DND-41 (cell line): Measurements from ENCODE around the gene PEX5.

Source experiments
- ATAC-seq: fragments of 200-7000 bp; cut with Tn5 transposase; 3 replicates; pipeline ENCODE4 v1.9.1; 2021; ENCODE audit warnings: low read depth; ENCODE audit not compliant: insufficient read depth
- DNase-seq: peaks from one replicate; pipeline ENCODE4 v3.0.0-alpha.2; 2020
- H2AFZ ChIP-seq: 2 replicates; pipeline ENCODE4 v1.6.0; 2012; ENCODE audit warnings: low read depth, low read length
- H3K27ac ChIP-seq: 2 replicates; pipeline ENCODE4 v1.5.1; 2012; ENCODE audit warnings: low read length, inconsistent platforms
- H3K27me3 ChIP-seq: fragments of 200-600 bp; sonication (generic); 2 replicates; pipeline ENCODE4 v1.6.0; 2012; ENCODE audit warnings: low read length, mild to moderate bottlenecking, inconsistent platforms; ENCODE audit not compliant: insufficient read depth, poor library complexity
- H3K36me3 ChIP-seq: 2 replicates; pipeline ENCODE4 v1.5.1; 2012; ENCODE audit warnings: low read length, inconsistent platforms; ENCODE audit not compliant: insufficient read depth
- H3K4me1 ChIP-seq: 2 replicates; pipeline ENCODE4 v1.5.1; 2012; ENCODE audit warnings: mild to moderate bottlenecking, low read length; ENCODE audit not compliant: insufficient read depth
- H3K4me2 ChIP-seq: 2 replicates; pipeline ENCODE4 v1.6.0; 2012; ENCODE audit warnings: mild to moderate bottlenecking, moderate library complexity, low read length, inconsistent platforms; ENCODE audit not compliant: insufficient read depth
- H3K4me3 ChIP-seq, 2 experiments: fragments of 200-600 bp in 1 of 2; shearing (Covaris generic) in 1 of 2; 2 replicates each; pipeline ENCODE4 v1.5.1; 2012 to 2016; ENCODE audit warnings: inconsistent platforms in 2 of 2, low read length in 2 of 2, mild to moderate bottlenecking in 2 of 2, low read depth in 1 of 2, moderate library complexity in 1 of 2
- H3K79me2 ChIP-seq: 2 replicates; pipeline ENCODE4 v1.6.0; 2012; ENCODE audit warnings: low read length, inconsistent platforms; ENCODE audit not compliant: insufficient read depth
- H3K9ac ChIP-seq: 2 replicates; pipeline ENCODE4 v1.6.0; 2012; ENCODE audit warnings: low read depth, mild to moderate bottlenecking, inconsistent platforms, low read length, moderate library complexity
- H3K9me3 ChIP-seq: 2 replicates; pipeline ENCODE4 v1.5.1; 2012; ENCODE audit warnings: low read length, moderate library complexity, mild to moderate bottlenecking, inconsistent platforms; ENCODE audit not compliant: insufficient read depth, severe bottlenecking
- H4K20me1 ChIP-seq: 2 replicates; pipeline ENCODE4 v1.6.0; 2012; ENCODE audit warnings: low read length; ENCODE audit not compliant: insufficient read depth
- CTCF ChIP-seq: IDR thresholded peaks from 2 replicates; pipeline ENCODE4 v1.5.1; 2012; ENCODE audit warnings: borderline replicate concordance, low read length, moderate library complexity, mild to moderate bottlenecking; ENCODE audit not compliant: poor library complexity, severe bottlenecking; ENCODE audit errors: extremely low read depth
- EZH2 ChIP-seq: IDR thresholded peaks from 3 replicates; pipeline ENCODE4 v1.6.1; 2012; ENCODE audit warnings: borderline replicate concordance, low read depth, mild to moderate bottlenecking, moderate library complexity, low read length, inconsistent platforms; ENCODE audit not compliant: severe bottlenecking

PEX5 gene

GRCh38 chr12:7161327-7161726 is 28.2 kb upstream of the PEX5 start:
- Histone ChIP-seq H3K36me3 (no peaks in the 10 kb centered on the region), H3K4me3 (no peak overlapping the region), H2AFZ (no peak overlapping the region), H3K9ac (no peak overlapping the region), H3K9me3 (peaks cover 4% of the 10 kb centered on the region), H3K79me2 (no peaks in the 10 kb centered on the region), H3K27ac (no peak overlapping the region), H3K27me3 (no peaks in the 10 kb centered on the region), H3K4me1 (no peaks in the 10 kb centered on the region), H3K4me2 (no peak overlapping the region), H4K20me1 (no peaks in the 10 kb centered on the region)
- no peak for ATAC-seq
- DNase-seq: no peak
- no peak for TF ChIP-seq EZH2
- no peak for TF ChIP-seq CTCF

- Histone ChIP-seq H3K4me3 (no peak overlapping the region), H3K27me3 (no peaks in the 10 kb centered on the region), H3K4me2 (no peak overlapping the region), H3K4me1 (no peaks in the 10 kb centered on the region), H4K20me1 (no peaks in the 10 kb centered on the region), H2AFZ (no peak overlapping the region), H3K9ac (no peak overlapping the region), H3K36me3 (no peaks in the 10 kb centered on the region), H3K9me3 (peaks cover 8% of the 10 kb centered on the region), H3K79me2 (no peaks in the 10 kb centered on the region), H3K27ac (no peak overlapping the region)
- DNase-seq (no peak), ATAC-seq (no peak)
- no peak for TF ChIP-seq CTCF
- TF ChIP-seq EZH2: no peak
Observed at GRCh38 chr12:7161811-7162210, 27.7 kb upstream of the PEX5 start.

- no peak overlapping the region for H3K27ac ChIP-seq
- ATAC-seq (no peak), DNase-seq (no peak)
- H3K4me3 ChIP-seq: no peak overlapping the region
- no peak overlapping the region for H2AFZ ChIP-seq
- H3K4me1 ChIP-seq: no peaks in the 10 kb centered on the region
- H3K4me2 ChIP-seq: no peak overlapping the region
- no peak for TF ChIP-seq EZH2
- TF ChIP-seq CTCF: peak; percentile 9
- peaks cover 9% of the 10 kb centered on the region for H3K9me3 ChIP-seq
- no peaks in the 10 kb centered on the region for H4K20me1 ChIP-seq
- H3K27me3 ChIP-seq: no peaks in the 10 kb centered on the region
- no peaks in the 10 kb centered on the region for H3K36me3 ChIP-seq
- H3K9ac ChIP-seq: no peak overlapping the region
- no peaks in the 10 kb centered on the region for H3K79me2 ChIP-seq
Observed at GRCh38 chr12:7162691-7163114, 26.8 kb upstream of the PEX5 start.

DNA sequence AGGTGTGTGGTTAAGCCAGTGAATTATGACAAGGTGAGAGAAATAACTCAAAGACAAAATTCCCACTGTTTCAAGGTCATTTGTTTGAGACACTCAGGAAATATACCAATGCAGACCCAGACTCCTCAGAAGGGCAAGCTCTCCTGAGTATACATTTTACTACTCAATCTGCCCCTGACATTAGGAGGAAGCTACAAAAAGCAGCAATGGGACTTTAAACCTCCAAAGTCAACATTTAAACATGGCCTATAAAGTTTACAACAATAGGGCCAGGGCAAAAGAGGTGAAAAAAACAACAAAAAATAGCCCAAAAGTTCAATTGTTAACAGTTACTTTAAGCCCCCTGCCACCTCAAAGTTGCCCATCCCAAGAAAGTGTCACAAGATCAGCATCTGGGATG is 19.5 kb upstream of the PEX5 start:
- no peaks in the 10 kb centered on the region for H3K27me3 ChIP-seq
- ATAC-seq (no peak), DNase-seq (no peak)
- no peaks in the 10 kb centered on the region for H3K36me3 ChIP-seq
- no peaks in the 10 kb centered on the region for H3K4me1 ChIP-seq
- H3K79me2 ChIP-seq: no peaks in the 10 kb centered on the region
- H3K9ac ChIP-seq: no peak overlapping the region
- no peak overlapping the region for H3K4me3 ChIP-seq
- H3K4me2 ChIP-seq: no peak overlapping the region
- H3K9me3 ChIP-seq: peaks cover 58% of the 10 kb centered on the region
- H4K20me1 ChIP-seq: no peaks in the 10 kb centered on the region
- no peak overlapping the region for H2AFZ ChIP-seq
- no peak overlapping the region for H3K27ac ChIP-seq
- no peak for TF ChIP-seq CTCF
- no peak for TF ChIP-seq EZH2
